ENCODE data around the gene SLX4IP. TPM values are rescaled to one million over a fixed set of nuclear protein-coding genes. Genes with fewer than 3 reads are reported as not detected.

The SLX4IP gene
- total RNA-seq, 1 donor from 2014 or later, result 8.6 TPM

DNA sequence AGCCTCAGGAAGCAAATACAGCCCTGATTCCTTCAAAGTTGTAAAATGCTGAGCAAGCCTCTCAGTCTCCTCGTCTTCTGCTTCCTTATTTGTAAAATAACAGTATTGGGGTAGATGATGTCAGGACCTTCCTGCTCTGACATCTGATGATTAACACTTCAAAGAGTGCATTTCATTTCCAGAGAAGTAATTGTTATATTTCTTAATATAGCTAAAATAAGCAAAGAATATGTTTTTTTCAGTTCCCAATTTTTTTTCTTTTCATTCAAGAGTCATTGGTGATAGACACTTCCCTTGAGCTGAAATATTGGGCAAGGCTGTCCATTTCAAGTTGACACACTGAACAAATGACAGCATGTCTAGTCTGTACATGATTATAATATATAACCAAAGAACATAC is 53.4 kb downstream of the SLX4IP start:
- no peak overlapping the region for H3K4me3 Mint-ChIP-seq
- ChIA-PET CTCF (no interaction called here), POLR2A (no interaction called here)
- no peaks in the 10 kb centered on the region for H3K9me3 Mint-ChIP-seq
- H3K27me3 Mint-ChIP-seq, result no peaks in the 10 kb centered on the region
- ATAC-seq (ENCODE audit: low read depth) (no peak), DNase-seq (no peak)
- no peak overlapping the region for H3K27ac Mint-ChIP-seq
- peaks cover 1% of the 10 kb centered on the region for H3K36me3 Mint-ChIP-seq (ENCODE audit: low read depth)
- H3K4me1 Mint-ChIP-seq, result peaks cover 12% of the 10 kb centered on the region
- TF ChIP-seq, protein P1, sequence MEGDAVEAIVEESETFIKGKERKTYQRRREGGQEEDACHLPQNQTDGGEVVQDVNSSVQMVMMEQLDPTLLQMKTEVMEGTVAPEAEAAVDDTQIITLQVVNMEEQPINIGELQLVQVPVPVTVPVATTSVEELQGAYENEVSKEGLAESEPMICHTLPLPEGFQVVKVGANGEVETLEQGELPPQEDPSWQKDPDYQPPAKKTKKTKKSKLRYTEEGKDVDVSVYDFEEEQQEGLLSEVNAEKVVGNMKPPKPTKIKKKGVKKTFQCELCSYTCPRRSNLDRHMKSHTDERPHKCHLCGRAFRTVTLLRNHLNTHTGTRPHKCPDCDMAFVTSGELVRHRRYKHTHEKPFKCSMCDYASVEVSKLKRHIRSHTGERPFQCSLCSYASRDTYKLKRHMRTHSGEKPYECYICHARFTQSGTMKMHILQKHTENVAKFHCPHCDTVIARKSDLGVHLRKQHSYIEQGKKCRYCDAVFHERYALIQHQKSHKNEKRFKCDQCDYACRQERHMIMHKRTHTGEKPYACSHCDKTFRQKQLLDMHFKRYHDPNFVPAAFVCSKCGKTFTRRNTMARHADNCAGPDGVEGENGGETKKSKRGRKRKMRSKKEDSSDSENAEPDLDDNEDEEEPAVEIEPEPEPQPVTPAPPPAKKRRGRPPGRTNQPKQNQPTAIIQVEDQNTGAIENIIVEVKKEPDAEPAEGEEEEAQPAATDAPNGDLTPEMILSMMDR (IDR thresholded peaks at IDR 0.05), result no peak
- intact Hi-C loops (cut with micrococcal nuclease), result no loop called here

DNA sequence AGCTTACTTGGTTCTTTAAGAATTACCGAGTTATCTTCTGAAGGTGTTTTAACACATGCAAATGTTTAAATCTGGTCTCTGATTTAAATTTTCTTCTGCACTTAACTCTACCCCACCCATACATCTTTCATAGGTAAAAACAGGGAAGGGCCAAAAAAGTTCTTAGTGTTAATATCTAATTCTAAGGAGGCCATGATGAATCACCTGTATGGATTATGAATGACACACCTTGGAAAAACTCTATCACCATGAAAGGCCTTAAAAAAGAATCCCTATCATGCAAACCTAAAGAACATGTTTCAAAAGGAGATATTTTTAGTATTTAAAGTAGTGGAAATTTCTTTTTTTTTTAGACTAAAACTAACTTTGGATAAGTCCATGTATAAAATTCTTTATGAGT is 54.7 kb downstream of the SLX4IP start:
- intact Hi-C loops (cut with micrococcal nuclease), result no loop called here
- peaks cover 12% of the 10 kb centered on the region for H3K4me1 Mint-ChIP-seq
- H3K27ac Mint-ChIP-seq, result no peak overlapping the region
- DNase-seq, result no peak
- H3K27me3 Mint-ChIP-seq, result no peaks in the 10 kb centered on the region
- TF ChIP-seq, protein P1 (IDR thresholded peaks at IDR 0.05), result no peak
- no peak for ATAC-seq (ENCODE audit: low read depth)
- H3K36me3 Mint-ChIP-seq (ENCODE audit: low read depth), result peaks cover 1% of the 10 kb centered on the region
- no peak overlapping the region for H3K4me3 Mint-ChIP-seq
- no peaks in the 10 kb centered on the region for H3K9me3 Mint-ChIP-seq
- POLR2A ChIA-PET, result no interaction called here
- CTCF ChIA-PET, result no interaction called here

DNA sequence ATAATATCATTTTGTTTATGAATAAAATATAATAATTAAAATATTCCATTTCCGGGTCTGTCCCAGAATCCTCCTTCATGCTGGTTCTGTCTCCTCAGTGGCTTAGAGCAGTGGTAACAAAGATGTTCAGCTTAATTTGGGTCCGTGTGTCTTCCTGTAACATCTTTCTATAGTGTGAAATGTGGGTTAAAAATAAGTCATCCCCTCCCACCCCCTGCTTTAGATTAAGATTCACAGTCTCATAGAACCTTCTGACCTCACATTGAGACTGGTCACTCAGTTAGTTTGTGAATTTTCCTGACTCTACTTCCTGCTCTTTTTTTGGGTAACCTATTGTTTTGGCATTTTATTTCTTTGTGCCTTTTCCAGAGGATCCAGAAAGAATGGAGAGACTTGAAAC is 55.2 kb downstream of the SLX4IP start:
- no peak for ATAC-seq (ENCODE audit: low read depth)
- Mint-ChIP-seq H3K9me3 (no peaks in the 10 kb centered on the region), H3K27me3 (no peaks in the 10 kb centered on the region), H3K4me3 (no peak overlapping the region), H3K36me3 (ENCODE audit: low read depth) (peaks cover 1% of the 10 kb centered on the region), H3K4me1 (peaks cover 14% of the 10 kb centered on the region), H3K27ac (no peak overlapping the region)
- no peak for DNase-seq
- CTCF ChIA-PET, result no interaction called here
- TF ChIP-seq, protein P1 (IDR thresholded peaks at IDR 0.05), result no peak
- POLR2A ChIA-PET, result no interaction called here
- intact Hi-C loops (cut with micrococcal nuclease), result no loop called here

DNA sequence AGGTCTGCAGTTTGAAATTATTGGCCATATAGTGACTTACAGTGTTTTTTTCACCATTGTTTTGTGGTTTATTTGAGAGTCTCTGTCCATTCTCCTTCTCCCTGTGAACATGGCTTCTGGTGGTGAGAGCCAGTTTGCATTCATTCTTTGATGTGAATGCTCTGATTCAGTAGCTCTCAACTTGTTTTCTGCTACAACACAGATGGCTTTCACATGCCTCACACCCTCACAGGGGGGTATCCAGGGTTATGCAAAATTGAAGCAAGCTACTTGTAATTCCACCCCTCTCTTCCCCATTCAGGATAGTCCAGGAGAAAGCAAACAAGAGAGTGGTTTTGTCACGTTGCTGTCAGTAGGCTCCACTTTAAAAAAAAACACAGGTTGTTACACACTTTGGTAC is 55.6 kb downstream of the SLX4IP start:
- H3K4me1 Mint-ChIP-seq, result peaks cover 14% of the 10 kb centered on the region
- CTCF ChIA-PET, result no interaction called here
- peaks cover 1% of the 10 kb centered on the region for H3K36me3 Mint-ChIP-seq (ENCODE audit: low read depth)
- DNase-seq (no peak), ATAC-seq (ENCODE audit: low read depth) (no peak)
- TF ChIP-seq, protein P1 (IDR thresholded peaks at IDR 0.05), result no peak
- H3K4me3 Mint-ChIP-seq, result no peak overlapping the region
- H3K27ac Mint-ChIP-seq, result no peak overlapping the region
- H3K27me3 Mint-ChIP-seq, result no peaks in the 10 kb centered on the region
- intact Hi-C loops (cut with micrococcal nuclease), result no loop called here
- H3K9me3 Mint-ChIP-seq, result no peaks in the 10 kb centered on the region
- POLR2A ChIA-PET, result no interaction called here

DNA sequence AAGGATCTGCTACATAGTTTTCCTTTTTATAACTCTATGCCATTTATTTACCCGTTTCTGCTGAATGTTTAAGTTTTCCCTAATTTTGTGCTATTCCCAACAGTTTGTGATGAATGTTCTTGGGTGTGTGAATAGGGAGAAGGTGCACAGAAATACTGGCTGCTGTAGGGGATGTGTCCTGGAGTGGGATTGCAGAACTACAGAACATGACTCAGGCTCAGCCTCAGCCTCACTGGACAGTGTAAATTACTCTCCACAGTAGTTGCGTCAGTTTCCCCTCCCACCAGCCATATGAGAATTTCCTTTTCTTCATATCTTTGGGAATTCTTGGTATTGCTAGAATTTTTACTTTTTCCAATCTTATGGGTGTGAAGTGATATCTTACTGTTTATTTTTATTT is 57.0 kb downstream of the SLX4IP start:
- no peak for ATAC-seq (ENCODE audit: low read depth)
- H3K36me3 Mint-ChIP-seq (ENCODE audit: low read depth), result peaks cover 1% of the 10 kb centered on the region
- ChIA-PET POLR2A (no interaction called here), CTCF (no interaction called here)
- TF ChIP-seq, protein P1 (IDR thresholded peaks at IDR 0.05), result no peak
- H3K27me3 Mint-ChIP-seq, result no peaks in the 10 kb centered on the region
- H3K4me1 Mint-ChIP-seq, result peaks cover 20% of the 10 kb centered on the region
- DNase-seq, result no peak
- H3K4me3 Mint-ChIP-seq, result no peak overlapping the region
- intact Hi-C loops (cut with micrococcal nuclease), result no loop called here
- H3K9me3 Mint-ChIP-seq, result no peaks in the 10 kb centered on the region
- H3K27ac Mint-ChIP-seq, result no peak overlapping the region

All from activated B cell treated with CpG ODN at 0.5 μM for 24 hours (primary cell).